IMR-90 (cell line): ENCODE measurements around the gene HEXA.

ENCODE experiments used
- BHLHE40 ChIP-seq: fragments of 150-350 bp; IDR thresholded peaks from 2 replicates; pipeline ENCODE4 v1.6.1; 2016; ENCODE audit warnings: mild to moderate bottlenecking, low read depth, low read length
- FOS ChIP-seq: fragments of 150-350 bp; IDR thresholded peaks from 2 replicates; pipeline ENCODE4 v1.6.1; 2016; ENCODE audit warnings: low read depth, low read length
- MAFK ChIP-seq: IDR thresholded peaks from 2 replicates; pipeline ENCODE4 v1.6.1; 2012; ENCODE audit warnings: low read depth, low read length, improper control_type of control experiment
- MXI1 ChIP-seq: IDR thresholded peaks from 2 replicates; pipeline ENCODE4 v1.6.1; 2012; ENCODE audit warnings: low read depth, mild to moderate bottlenecking, low read length, moderate library complexity, borderline replicate concordance
- POLR2A ChIP-seq: IDR thresholded peaks from 2 replicates; pipeline ENCODE4 v1.6.1; 2012; ENCODE audit warnings: mild to moderate bottlenecking, low read depth, low read length
- RAD21 ChIP-seq: IDR thresholded peaks from 2 replicates; pipeline ENCODE4 v1.6.1; 2012; ENCODE audit warnings: low read length, improper control_type of control experiment
- RFX5 ChIP-seq: IDR thresholded peaks from 2 replicates; pipeline ENCODE4 v1.8.0; 2012; ENCODE audit warnings: low read depth, mild to moderate bottlenecking, low read length, moderate library complexity
- SMC3 ChIP-seq: fragments of 150-350 bp; IDR thresholded peaks from 2 replicates; pipeline ENCODE4 v1.6.1; 2016; ENCODE audit warnings: low read depth, mild to moderate bottlenecking, antibody characterized with exemption, low read length, moderate library complexity
- TF ChIP-seq, protein P1 (sequence below): conservative IDR thresholded peaks from 2 replicates; pipeline ENCODE4 v1.5.1; 2012; ENCODE audit warnings: mild to moderate bottlenecking, low read depth, low read length, improper control_type of control experiment
- TF ChIP-seq, protein P2 (sequence below): fragments of 150-350 bp; IDR thresholded peaks from 2 replicates; pipeline ENCODE4 v1.6.1; 2017; ENCODE audit warnings: mild to moderate bottlenecking, antibody characterized with exemption, low read length, low read depth

DNA sequence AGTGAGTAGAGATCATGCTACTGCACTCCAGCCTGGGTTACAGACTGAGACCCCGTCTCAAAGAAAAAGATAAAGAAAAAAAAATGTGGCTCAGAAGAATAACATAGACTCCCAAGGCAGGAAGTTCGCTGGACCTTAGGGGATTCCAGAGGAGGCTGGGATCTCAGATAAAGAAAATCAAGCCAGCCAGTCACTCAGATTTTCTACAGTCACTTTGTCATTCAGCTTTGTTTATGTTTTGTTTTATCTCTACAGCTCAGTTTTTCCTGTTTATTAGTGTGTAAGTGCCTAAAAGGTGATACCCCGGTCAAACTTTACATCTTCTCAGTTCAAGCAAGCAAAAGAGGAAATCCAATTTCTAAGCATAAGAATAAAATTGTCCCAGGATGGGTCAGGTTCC is 28.5 kb upstream of the HEXA start:
- TF ChIP-seq, protein P1, sequence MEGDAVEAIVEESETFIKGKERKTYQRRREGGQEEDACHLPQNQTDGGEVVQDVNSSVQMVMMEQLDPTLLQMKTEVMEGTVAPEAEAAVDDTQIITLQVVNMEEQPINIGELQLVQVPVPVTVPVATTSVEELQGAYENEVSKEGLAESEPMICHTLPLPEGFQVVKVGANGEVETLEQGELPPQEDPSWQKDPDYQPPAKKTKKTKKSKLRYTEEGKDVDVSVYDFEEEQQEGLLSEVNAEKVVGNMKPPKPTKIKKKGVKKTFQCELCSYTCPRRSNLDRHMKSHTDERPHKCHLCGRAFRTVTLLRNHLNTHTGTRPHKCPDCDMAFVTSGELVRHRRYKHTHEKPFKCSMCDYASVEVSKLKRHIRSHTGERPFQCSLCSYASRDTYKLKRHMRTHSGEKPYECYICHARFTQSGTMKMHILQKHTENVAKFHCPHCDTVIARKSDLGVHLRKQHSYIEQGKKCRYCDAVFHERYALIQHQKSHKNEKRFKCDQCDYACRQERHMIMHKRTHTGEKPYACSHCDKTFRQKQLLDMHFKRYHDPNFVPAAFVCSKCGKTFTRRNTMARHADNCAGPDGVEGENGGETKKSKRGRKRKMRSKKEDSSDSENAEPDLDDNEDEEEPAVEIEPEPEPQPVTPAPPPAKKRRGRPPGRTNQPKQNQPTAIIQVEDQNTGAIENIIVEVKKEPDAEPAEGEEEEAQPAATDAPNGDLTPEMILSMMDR: no peak
- TF ChIP-seq POLR2A (no peak), BHLHE40 (no peak), RAD21 (no peak), MAFK (no peak), RFX5 (no peak), MXI1 (no peak), SMC3 (no peak), FOS (no peak)
- TF ChIP-seq, protein P2, sequence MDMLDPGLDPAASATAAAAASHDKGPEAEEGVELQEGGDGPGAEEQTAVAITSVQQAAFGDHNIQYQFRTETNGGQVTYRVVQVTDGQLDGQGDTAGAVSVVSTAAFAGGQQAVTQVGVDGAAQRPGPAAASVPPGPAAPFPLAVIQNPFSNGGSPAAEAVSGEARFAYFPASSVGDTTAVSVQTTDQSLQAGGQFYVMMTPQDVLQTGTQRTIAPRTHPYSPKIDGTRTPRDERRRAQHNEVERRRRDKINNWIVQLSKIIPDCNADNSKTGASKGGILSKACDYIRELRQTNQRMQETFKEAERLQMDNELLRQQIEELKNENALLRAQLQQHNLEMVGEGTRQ: no peak
